ENCODE results near the gene SLC4A4.

DNA sequence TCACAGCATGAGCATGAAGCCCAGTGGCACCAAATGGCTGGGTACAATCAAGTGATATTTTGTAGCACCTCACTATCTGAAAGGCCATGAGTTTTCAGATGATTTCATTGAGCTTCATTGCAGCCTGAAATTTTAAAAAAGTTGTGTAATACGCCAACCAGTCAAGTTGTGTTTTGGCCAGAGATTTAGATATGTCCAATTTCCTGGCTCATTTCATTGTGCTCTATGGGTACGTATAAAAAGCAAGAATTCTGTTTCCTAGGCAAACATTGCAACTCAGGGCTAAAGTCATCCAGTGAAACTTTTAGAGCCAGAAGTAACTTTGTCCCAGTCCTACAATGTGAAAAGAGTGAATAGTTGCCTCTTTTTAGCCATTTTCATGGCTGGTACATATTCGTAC lies 232.5 kb downstream of the SLC4A4 start:
- TF ChIP-seq, protein P1, sequence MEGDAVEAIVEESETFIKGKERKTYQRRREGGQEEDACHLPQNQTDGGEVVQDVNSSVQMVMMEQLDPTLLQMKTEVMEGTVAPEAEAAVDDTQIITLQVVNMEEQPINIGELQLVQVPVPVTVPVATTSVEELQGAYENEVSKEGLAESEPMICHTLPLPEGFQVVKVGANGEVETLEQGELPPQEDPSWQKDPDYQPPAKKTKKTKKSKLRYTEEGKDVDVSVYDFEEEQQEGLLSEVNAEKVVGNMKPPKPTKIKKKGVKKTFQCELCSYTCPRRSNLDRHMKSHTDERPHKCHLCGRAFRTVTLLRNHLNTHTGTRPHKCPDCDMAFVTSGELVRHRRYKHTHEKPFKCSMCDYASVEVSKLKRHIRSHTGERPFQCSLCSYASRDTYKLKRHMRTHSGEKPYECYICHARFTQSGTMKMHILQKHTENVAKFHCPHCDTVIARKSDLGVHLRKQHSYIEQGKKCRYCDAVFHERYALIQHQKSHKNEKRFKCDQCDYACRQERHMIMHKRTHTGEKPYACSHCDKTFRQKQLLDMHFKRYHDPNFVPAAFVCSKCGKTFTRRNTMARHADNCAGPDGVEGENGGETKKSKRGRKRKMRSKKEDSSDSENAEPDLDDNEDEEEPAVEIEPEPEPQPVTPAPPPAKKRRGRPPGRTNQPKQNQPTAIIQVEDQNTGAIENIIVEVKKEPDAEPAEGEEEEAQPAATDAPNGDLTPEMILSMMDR (IDR thresholded peaks at IDR 0.05; ENCODE audit: low read depth, low read length, poor library complexity, severe bottlenecking): no peak
- no peak for TF ChIP-seq EZH2phosphoT487 (IDR thresholded peaks at IDR 0.05; ENCODE audit: borderline replicate concordance, low read length)
